Lower leg skin (tissue), 4 donors: ENCODE data around the gene MYO1H. TPM values are rescaled to one million over a fixed set of nuclear protein-coding genes. Genes with fewer than 3 reads are reported as not detected.

Experiments used
- DNase-seq, 2 donors: peaks; one replicate each; pipeline ENCODE4 v3.0.0-alpha.2; 2019; ENCODE audit warnings: low spot score in 2 of 2
- H3K4me3 ChIP-seq: fragments of 200-600 bp; sonication (generic); 2 replicates; pipeline ENCODE4 v1.5.1; 2017; ENCODE audit warnings: mild to moderate bottlenecking, low read depth; ENCODE audit not compliant: poor library complexity, severe bottlenecking
- CTCF ChIP-seq, 3 donors: fragments of 450-650 bp; IDR thresholded peaks; one replicate each; pipeline ENCODE4 v1.5.1; 2016; ENCODE audit warnings: antibody characterized with exemption in 3 of 3, mild to moderate bottlenecking in 3 of 3, moderate library complexity in 2 of 3
- POLR2A ChIP-seq, 2 donors: fragments of 450-650 bp; IDR thresholded peaks; one replicate each; pipeline ENCODE4 v1.6.1; 2016 to 2017; ENCODE audit warnings: antibody characterized with exemption in 2 of 2, mild to moderate bottlenecking in 1 of 2, moderate library complexity in 1 of 2
- WGBS, 2 donors: methylation state at CpG; one replicate each; pipeline ENCODE4 v1.1.5; 2018; 5-methylcytosine and 5-hydroxymethylcytosine counted together
- intact Hi-C: fragments of 100-400 bp; cut with DNase I; formaldehyde crosslinking; loops from one replicate; pipeline ENCODE4 v1.15.0; 2023; ENCODE audit warnings: low total_unique reads
- total RNA-seq, 4 donors: library from RNA; depleted of rRNA; stranded (reverse); fragments of >200 nt; gene quantifications; one replicate each; pipeline ENCODE4 v1.1.0, GENCODE V29; 2016

The MYO1H gene
- total RNA-seq, 4 donors from 2014 or later, result 0.20 to 0.75 TPM; not detected in 2

- WGBS, 2 donors, result 31 to 46% methylated on average over 5 of the region's 5 CpGs
- intact Hi-C loops, result no loop called here
- no peak for TF ChIP-seq CTCF (IDR thresholded peaks at IDR 0.05)
- TF ChIP-seq POLR2A (IDR thresholded peaks at IDR 0.05), result no peak
- no peak for DNase-seq
- no peak overlapping the region for H3K4me3 ChIP-seq
Observed at GRCh38 chr12:109386059-109386433, 38.3 kb downstream of the MYO1H start.

DNA sequence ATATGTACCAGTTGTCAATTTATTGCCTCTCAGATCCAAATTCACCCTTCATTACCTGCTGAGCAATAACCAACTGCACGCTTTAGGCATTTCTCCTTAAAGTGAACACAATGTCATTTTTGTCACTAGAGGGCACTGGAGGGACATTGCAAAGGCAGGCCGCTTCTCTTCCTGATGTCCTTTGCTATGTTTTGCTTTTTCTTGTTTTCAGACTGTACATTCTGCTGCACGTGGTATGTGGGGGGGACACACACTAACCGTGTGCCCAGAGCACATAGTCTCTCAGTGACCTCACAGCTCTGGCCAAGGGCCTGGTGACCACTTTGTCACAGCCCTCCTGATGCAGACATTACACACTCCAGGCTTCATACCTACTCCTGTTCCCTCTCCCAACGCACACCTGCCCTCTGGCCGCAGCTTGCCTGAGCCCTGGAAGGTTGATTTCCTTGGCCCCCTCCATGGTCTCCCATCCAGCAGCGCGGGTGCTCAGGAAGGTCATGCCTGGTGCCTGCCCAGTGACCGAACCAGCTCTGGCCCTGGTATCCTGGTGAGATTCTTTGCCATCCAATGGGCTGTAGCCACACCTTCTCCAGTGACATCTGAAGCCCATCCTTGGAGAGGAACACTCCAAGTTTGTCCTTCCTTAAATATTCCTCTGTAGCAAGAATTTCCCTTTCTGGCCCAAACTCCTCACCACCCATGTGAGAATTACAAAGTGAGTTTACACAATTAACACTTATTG lies 39.9 kb downstream of the MYO1H start:
- H3K4me3 ChIP-seq, result no peak overlapping the region
- DNase-seq, result peak; percentile 35 to 85
- TF ChIP-seq POLR2A (IDR thresholded peaks at IDR 0.05), result no peak
- no peak for TF ChIP-seq CTCF (IDR thresholded peaks at IDR 0.05)
- intact Hi-C loops, result no loop called here
- 68 to 70% methylated on average over 9 of the region's 9 CpGs for WGBS, 2 donors

- H3K4me3 ChIP-seq, result no peak overlapping the region
- TF ChIP-seq POLR2A (IDR thresholded peaks at IDR 0.05) (no peak), CTCF (IDR thresholded peaks at IDR 0.05) (no peak)
- DNase-seq, result no peak
- 87 to 93% methylated on average over 3 of the region's 3 CpGs for WGBS, 2 donors
- intact Hi-C loops, result no loop called here
Observed at GRCh38 chr12:109388167-109388563, 40.5 kb downstream of the MYO1H start.

GRCh38 chr12:109389146-109389545 lies 41.4 kb downstream of the MYO1H start:
- DNase-seq, result no peak
- H3K4me3 ChIP-seq, result no peak overlapping the region
- 79 to 82% methylated on average over 4 of the region's 4 CpGs for WGBS, 2 donors
- intact Hi-C loops, result no loop called here
- TF ChIP-seq CTCF (IDR thresholded peaks at IDR 0.05) (no peak), POLR2A (IDR thresholded peaks at IDR 0.05) (no peak)

DNA sequence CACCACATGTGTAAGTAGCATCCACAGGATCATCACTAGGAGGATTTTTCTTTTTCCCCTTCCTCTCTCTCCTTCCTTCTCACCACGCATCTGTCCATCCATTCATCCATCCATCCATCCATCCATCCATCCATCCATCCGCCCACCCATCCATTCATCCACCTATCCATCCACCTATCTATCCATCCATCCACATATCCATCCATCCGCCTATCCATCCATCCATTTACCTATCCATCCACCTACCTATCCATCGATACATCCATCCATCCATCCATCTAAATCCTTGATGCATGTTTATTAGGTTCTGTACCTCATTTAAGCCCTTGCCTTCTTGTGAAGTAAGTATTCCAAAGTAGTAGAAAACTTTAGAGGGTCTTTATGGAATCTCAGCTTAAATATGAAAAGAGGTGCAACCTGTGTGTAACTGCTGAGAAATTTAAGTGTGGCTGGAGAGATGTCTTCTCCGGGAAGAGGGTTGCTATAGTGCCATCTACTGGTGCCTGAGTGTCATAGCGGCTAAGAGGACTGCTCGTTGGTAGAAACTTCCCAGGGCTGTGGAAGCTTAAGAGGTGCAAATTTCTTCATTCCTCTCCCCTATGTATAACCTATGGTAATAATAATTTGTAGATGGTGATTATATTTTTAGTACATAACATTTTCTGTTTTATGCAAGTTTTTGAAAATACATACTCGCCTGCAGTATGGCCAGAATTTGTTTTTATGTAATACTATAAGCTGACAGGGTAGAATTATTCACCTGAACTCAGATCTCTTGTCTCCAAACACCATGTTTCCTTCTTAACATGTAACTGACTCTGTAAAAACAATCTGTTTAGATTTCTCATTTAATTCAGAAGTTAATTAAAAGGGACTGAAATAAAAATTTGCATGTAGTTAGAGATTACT lies 46.0 kb downstream of the MYO1H start:
- WGBS, 2 donors, result 41 to 44% methylated on average over 8 of the region's 8 CpGs
- no peak overlapping the region for H3K4me3 ChIP-seq
- TF ChIP-seq POLR2A (IDR thresholded peaks at IDR 0.05) (no peak), CTCF (IDR thresholded peaks at IDR 0.05) (no peak)
- DNase-seq, result peak in 1 of 2 donors; percentile 27
- intact Hi-C loops, result loop anchor here (5.0 kb wide), 1 partner anchor 281 kb away; no protein-coding TSS in a partner anchor
